ENCODE results near the gene ZNF99. TPM values are rescaled to one million over a fixed set of nuclear protein-coding genes. Genes with fewer than 3 reads are reported as not detected.
"Not testable (repeated sequence)": the region's sequence is repeated elsewhere in the genome, so short reads cannot be mapped to it uniquely, and the experiment has no call there.

The ZNF99 gene
- total RNA-seq, 2 experiments from 2014 or later, result not detected

DNA sequence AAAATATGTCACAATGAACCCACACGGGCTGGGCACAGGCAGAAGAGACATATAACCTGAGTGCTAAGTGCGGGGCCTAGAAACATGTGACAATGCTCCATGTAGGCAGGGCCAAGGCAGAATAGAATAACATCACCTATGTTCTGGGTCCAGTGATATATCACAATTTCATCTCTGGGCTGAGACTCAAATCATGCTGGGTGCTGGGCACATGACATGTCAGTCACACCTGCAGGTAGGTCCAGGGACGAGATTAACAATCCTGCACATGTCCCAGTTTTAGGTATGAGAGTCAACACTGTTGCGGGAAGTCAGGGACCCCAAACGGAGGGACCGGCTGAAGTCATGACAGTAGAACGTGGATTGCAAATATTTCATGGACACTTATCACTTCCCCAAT lies 50.3 kb downstream of the ZNF99 start:
- Mint-ChIP-seq H3K27ac (no peak overlapping the region), H3K4me3 (no peak overlapping the region), H3K9me3 (peaks cover 45% of the 10 kb centered on the region), H3K4me1 (ENCODE audit: low read depth) (no peaks in the 10 kb centered on the region), H3K27me3 (no peaks in the 10 kb centered on the region), H3K36me3 (ENCODE audit: low read depth) (no peaks in the 10 kb centered on the region)
- ChIA-PET POLR2A (no interaction called here), CTCF (no interaction called here)
- intact Hi-C loops (cut with micrococcal nuclease), result no loop called here
- ATAC-seq (no peak), DNase-seq (no peak)
- TF ChIP-seq, protein P1, sequence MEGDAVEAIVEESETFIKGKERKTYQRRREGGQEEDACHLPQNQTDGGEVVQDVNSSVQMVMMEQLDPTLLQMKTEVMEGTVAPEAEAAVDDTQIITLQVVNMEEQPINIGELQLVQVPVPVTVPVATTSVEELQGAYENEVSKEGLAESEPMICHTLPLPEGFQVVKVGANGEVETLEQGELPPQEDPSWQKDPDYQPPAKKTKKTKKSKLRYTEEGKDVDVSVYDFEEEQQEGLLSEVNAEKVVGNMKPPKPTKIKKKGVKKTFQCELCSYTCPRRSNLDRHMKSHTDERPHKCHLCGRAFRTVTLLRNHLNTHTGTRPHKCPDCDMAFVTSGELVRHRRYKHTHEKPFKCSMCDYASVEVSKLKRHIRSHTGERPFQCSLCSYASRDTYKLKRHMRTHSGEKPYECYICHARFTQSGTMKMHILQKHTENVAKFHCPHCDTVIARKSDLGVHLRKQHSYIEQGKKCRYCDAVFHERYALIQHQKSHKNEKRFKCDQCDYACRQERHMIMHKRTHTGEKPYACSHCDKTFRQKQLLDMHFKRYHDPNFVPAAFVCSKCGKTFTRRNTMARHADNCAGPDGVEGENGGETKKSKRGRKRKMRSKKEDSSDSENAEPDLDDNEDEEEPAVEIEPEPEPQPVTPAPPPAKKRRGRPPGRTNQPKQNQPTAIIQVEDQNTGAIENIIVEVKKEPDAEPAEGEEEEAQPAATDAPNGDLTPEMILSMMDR (IDR thresholded peaks at IDR 0.05), result no peak

DNA sequence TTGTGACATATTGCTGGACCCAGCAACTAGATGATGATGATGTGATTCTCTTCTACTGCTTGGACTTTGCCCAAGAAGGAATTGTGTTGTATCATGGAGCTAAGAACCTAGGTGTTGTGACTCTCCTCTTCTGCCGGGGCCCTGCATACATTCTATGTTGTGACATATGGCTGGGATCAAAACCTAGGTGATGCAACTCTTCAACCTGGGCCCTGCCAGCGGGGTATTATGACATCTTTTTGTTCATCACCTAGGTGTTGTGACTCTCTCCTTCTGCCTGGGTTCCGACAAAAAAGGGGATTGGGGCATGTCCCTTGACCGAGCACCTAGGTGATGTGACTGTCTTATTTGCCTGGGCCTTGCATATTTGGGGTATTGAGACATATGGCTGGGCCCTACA lies 55.7 kb downstream of the ZNF99 start:
- intact Hi-C loops (cut with micrococcal nuclease); CTCF ChIA-PET; DNase-seq; H3K4me1 Mint-ChIP-seq (ENCODE audit: low read depth); H3K27ac Mint-ChIP-seq; H3K36me3 Mint-ChIP-seq (ENCODE audit: low read depth); H3K4me3 Mint-ChIP-seq; H3K27me3 Mint-ChIP-seq; ATAC-seq: not testable (repeated sequence)
- H3K9me3 Mint-ChIP-seq, result peaks cover 18% of the 10 kb centered on the region
- POLR2A ChIA-PET, result interaction anchor here (0.8 kb wide), 1 partner anchor 132 kb away, joined by 3 read pairs; no protein-coding TSS in a partner anchor

DNA sequence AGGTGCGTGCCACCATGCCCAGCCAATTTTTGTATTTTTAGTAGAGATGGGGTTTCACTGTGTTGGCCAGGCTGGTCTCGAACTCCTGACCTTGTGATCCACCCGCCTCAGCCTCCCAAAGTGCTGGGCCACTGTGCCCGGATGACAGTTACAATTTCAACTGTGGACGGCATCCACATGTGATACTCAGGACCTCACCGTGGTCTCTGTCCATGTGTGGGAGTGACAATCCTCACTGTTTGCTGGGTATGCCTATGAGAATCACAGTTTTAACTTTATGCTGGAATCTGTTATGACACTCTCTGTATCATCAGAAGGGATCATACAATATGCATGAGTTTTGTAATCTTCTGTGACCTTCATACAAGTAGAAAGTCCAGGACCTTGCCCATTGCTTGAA lies 62.4 kb downstream of the ZNF99 start:
- POLR2A ChIA-PET; DNase-seq; ATAC-seq; H3K27ac Mint-ChIP-seq; H3K4me1 Mint-ChIP-seq (ENCODE audit: low read depth); H3K36me3 Mint-ChIP-seq (ENCODE audit: low read depth); H3K27me3 Mint-ChIP-seq; H3K4me3 Mint-ChIP-seq; intact Hi-C loops (cut with micrococcal nuclease); CTCF ChIA-PET: not testable (repeated sequence)
- peaks cover 27% of the 10 kb centered on the region for H3K9me3 Mint-ChIP-seq

DNA sequence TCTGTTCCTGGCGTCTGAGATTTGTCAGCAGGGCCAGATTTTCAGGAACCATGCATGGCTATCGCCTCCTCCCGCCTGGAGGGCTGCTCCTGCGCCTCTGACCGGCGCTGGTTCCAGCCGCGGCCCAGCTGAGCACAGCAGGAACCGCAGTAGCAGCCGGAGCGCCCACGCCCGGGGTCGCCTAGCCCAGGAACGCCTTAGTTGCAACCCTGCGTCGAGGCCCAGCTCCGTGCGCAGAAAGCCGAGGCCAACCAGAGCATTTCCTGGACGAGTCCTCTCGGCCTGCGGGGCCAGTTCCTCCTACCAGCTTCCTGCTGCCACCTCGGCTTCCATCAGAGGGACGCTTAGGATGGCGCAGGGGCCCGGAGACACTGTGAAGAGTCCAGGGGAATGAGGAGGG lies 75.0 kb downstream of the ZNF99 start:
- DNase-seq, result no peak
- H3K4me1 Mint-ChIP-seq (ENCODE audit: low read depth), result no peaks in the 10 kb centered on the region
- TF ChIP-seq, protein P1 (IDR thresholded peaks at IDR 0.05), result no peak
- H3K36me3 Mint-ChIP-seq (ENCODE audit: low read depth), result no peaks in the 10 kb centered on the region
- POLR2A ChIA-PET, result no interaction called here
- no peak overlapping the region for H3K27ac Mint-ChIP-seq
- H3K4me3 Mint-ChIP-seq, result no peak overlapping the region
- no peak for ATAC-seq
- H3K27me3 Mint-ChIP-seq, result no peaks in the 10 kb centered on the region
- intact Hi-C loops (cut with micrococcal nuclease), result no loop called here
- peaks cover 5% of the 10 kb centered on the region for H3K9me3 Mint-ChIP-seq
- CTCF ChIA-PET, result no interaction called here

DNA sequence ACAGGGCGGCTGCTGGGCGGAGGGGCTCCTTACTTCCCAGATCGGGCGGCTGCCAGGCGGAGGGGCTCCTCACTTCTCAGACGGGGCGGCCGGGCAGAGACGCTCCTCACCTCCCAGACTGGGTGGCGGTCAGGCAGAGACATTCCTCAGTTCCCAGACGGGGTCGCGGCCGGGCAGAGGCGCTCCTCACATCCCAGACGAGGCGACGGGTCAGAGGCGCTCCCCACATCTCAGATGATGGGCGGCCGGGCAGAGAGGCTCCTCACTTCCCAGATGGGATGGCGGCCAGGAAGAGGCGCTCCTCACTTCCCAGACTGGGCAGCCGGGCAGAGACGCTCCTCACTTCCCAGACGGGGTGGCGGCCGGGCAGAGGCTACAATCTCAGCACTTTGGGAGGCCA lies 80.9 kb downstream of the ZNF99 start:
- Mint-ChIP-seq H3K9me3 (peaks cover 26% of the 10 kb centered on the region), H3K36me3 (ENCODE audit: low read depth) (peaks cover 11% of the 10 kb centered on the region)
- H3K4me3 Mint-ChIP-seq; DNase-seq; POLR2A ChIA-PET; H3K27me3 Mint-ChIP-seq; H3K27ac Mint-ChIP-seq; ATAC-seq; H3K4me1 Mint-ChIP-seq (ENCODE audit: low read depth); CTCF ChIA-PET; intact Hi-C loops (cut with micrococcal nuclease): not testable (repeated sequence)

DNA sequence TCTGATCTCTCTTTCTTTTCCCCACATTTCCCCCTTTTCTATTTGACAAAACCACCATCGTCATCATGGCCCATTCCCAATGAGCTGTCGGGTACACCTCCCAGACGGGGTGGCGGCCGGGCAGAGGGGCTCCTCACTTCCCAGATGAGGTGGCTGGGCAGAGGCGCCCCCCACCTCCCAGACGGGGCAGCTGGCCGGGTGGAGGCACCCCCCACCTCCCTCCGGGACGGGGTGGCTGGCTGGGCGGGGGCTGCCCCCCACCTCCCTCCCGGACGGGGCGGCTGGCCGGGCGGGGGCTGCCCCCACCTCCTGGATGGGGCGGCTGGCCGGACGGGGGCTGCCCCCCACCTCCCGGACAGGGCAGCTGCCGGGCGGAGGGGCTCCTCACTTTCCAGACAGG lies 81.3 kb downstream of the ZNF99 start:
- peaks cover 12% of the 10 kb centered on the region for H3K36me3 Mint-ChIP-seq (ENCODE audit: low read depth)
- ATAC-seq; DNase-seq; H3K27ac Mint-ChIP-seq; POLR2A ChIA-PET; H3K4me1 Mint-ChIP-seq (ENCODE audit: low read depth); H3K27me3 Mint-ChIP-seq; H3K4me3 Mint-ChIP-seq; intact Hi-C loops (cut with micrococcal nuclease); CTCF ChIA-PET: not testable (repeated sequence)
- peaks cover 27% of the 10 kb centered on the region for H3K9me3 Mint-ChIP-seq

Other genes starting within 250 kb of the ZNF99 start
- gene ZNF492, start 149.8 kb downstream of the ZNF99 start, total RNA-seq, result 1 to 10 TPM; 1.9 to 2.1 TPM
- gene ZNF723, start 48.1 kb upstream of the ZNF99 start, total RNA-seq, result not detected
- gene ZNF728, start 219.0 kb upstream of the ZNF99 start, total RNA-seq, result not detected